ENCODE data around the gene VIT.

VIT gene

GRCh38 chr2:36773947-36774346 is 77.4 kb downstream of the VIT start:
- no peak overlapping the region for H3K4me3 ChIP-seq (ENCODE audit: low read depth, low read length)
- DNase-seq (ENCODE audit: low read depth) = no peak
- no peak for TF ChIP-seq CTCF (IDR thresholded peaks at IDR 0.05; ENCODE audit: low read depth, low read length, missing control alignments)
- in situ Hi-C loops (cut with HindIII; ENCODE audit: low sequenced_read_pairs) = no loop called here

GRCh38 chr2:36775261-36775660 is 78.8 kb downstream of the VIT start:
- in situ Hi-C loops (cut with HindIII; ENCODE audit: low sequenced_read_pairs) = no loop called here
- no peak for DNase-seq (ENCODE audit: low read depth)
- H3K4me3 ChIP-seq (ENCODE audit: low read depth, low read length) = no peak overlapping the region
- TF ChIP-seq CTCF (IDR thresholded peaks at IDR 0.05; ENCODE audit: low read depth, low read length, missing control alignments) = no peak

- in situ Hi-C loops (cut with HindIII; ENCODE audit: low sequenced_read_pairs) = no loop called here
- no peak overlapping the region for H3K4me3 ChIP-seq (ENCODE audit: low read depth, low read length)
- no peak for DNase-seq (ENCODE audit: low read depth)
- no peak for TF ChIP-seq CTCF (IDR thresholded peaks at IDR 0.05; ENCODE audit: low read depth, low read length, missing control alignments)
These were observed 79.3 kb downstream of the VIT start for GRCh38 chr2:36775806-36776205.

GRCh38 chr2:36777272-36777671 is 80.8 kb downstream of the VIT start:
- no peak for TF ChIP-seq CTCF (IDR thresholded peaks at IDR 0.05; ENCODE audit: low read depth, low read length, missing control alignments)
- in situ Hi-C loops (cut with HindIII; ENCODE audit: low sequenced_read_pairs) = no loop called here
- no peak for DNase-seq (ENCODE audit: low read depth)
- no peak overlapping the region for H3K4me3 ChIP-seq (ENCODE audit: low read depth, low read length)

- in situ Hi-C loops (cut with HindIII; ENCODE audit: low sequenced_read_pairs) = no loop called here
- no peak for TF ChIP-seq CTCF (IDR thresholded peaks at IDR 0.05; ENCODE audit: low read depth, low read length, missing control alignments)
- no peak for DNase-seq (ENCODE audit: low read depth)
- H3K4me3 ChIP-seq (ENCODE audit: low read depth, low read length) = no peak overlapping the region
These were observed 81.3 kb downstream of the VIT start for GRCh38 chr2:36777788-36778187.

- in situ Hi-C loops (cut with HindIII; ENCODE audit: low sequenced_read_pairs) = no loop called here
- no peak for TF ChIP-seq CTCF (IDR thresholded peaks at IDR 0.05; ENCODE audit: low read depth, low read length, missing control alignments)
- DNase-seq (ENCODE audit: low read depth) = no peak
- H3K4me3 ChIP-seq (ENCODE audit: low read depth, low read length) = no peak overlapping the region
These were observed 83.0 kb downstream of the VIT start for GRCh38 chr2:36779462-36779861.

All from astrocyte of the cerebellum (primary cell).